Colonic mucosa (tissue), 4 donors: ENCODE data around the gene AACS. TPM values are rescaled to one million over a fixed set of nuclear protein-coding genes. Genes with fewer than 3 reads are reported as not detected.
"Not testable (repeated sequence)": the region's sequence is repeated elsewhere in the genome, so short reads cannot be mapped to it uniquely, and the experiment has no call there.

ENCODE experiments used
- DNase-seq: peaks from one replicate; pipeline ENCODE4 v3.0.0-alpha.2; 2020
- H3K27ac ChIP-seq: fragments of 200-600 bp; one replicate; pipeline ENCODE4 v1.8.0; 2021
- H3K27me3 ChIP-seq: fragments of 200-600 bp; one replicate; pipeline ENCODE4 v1.8.0; 2021
- H3K36me3 ChIP-seq: fragments of 200-600 bp; one replicate; pipeline ENCODE4 v1.8.0; 2021
- H3K4me1 ChIP-seq: fragments of 200-600 bp; one replicate; pipeline ENCODE4 v1.8.0; 2021; ENCODE audit warnings: mild to moderate bottlenecking
- H3K4me3 ChIP-seq: fragments of 200-600 bp; one replicate; pipeline ENCODE4 v1.8.0; 2021
- H3K9ac ChIP-seq, 2 donors: one replicate each; pipeline ENCODE4 v1.7.0; 2013; ENCODE audit warnings: control low read depth in 2 of 2, low read depth in 2 of 2, low read length in 2 of 2
- H3K9me3 ChIP-seq: fragments of 200-600 bp; one replicate; pipeline ENCODE4 v1.8.0; 2021
- intact Hi-C: fragments of 100-400 bp; cut with DNase I; formaldehyde crosslinking; loops from one replicate; pipeline ENCODE4 v1.14.1; 2022
- total RNA-seq, 2 donors: library from RNA; stranded (reverse); fragmentation: NEBNext Ultra II Directional in 1 of 2; extraction: Animal tissue kit (Norgen Biotek cat#: 25700) in 1 of 2; gene quantifications; one replicate each; pipeline ENCODE4 v1.2.1, GENCODE V29; 2021
- TF ChIP-seq, protein P1 (sequence below): fragments of 200-600 bp; IDR thresholded peaks from one replicate; pipeline ENCODE4 v1.8.0; 2022; ENCODE audit warnings: antibody characterized with exemption, mild to moderate bottlenecking
- donor health status: healthy.
- donor health status: DM: no; HTN: no; CAD: no.
- donor health status: DM: no; HTN: no; CAD: no.

Gene AACS
- total RNA-seq, 2 donors from 2014 or later = 50.7 to 58.1 TPM

DNA sequence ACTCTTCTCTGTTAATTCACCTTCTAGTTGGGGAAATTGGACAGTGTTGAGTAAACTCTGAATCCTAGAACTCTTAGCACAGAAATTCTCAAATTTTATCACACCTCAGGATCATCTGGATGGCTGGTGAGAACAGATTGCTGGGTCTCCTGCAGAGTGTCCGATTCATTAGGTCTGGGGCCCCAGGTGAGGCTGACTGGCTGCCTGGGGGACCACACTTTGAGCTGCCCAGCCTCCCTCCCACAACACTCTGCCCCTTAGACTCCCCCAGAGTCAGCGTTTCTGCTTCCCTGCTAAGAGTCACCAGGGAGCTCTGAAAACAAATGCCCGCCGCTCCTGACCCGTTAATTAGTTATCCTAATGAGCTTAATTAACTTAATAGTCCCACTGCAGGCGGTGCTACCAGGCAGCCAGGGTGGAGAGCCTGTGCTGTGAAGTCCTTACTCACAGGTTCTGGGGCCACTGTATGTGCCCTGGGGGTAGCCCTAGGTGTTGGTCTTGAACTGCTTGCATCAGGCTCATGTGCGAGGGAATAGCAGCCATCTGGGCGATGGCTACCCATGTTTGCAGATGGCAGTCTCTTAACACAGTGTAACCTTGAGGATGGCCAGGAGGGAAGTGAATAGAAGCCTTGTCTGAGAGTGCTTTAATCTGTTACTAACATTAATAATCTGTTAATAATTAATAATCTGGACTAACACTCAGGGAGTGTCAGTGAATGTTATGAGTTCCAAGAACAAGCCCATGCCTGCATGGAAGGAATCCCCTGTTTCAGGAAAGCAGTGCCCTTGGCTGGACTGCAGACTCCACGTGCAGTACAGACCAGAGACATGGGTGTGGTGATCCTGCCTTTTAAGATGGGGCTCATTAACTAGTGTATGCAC is 35.6 kb downstream of the AACS start:
- H3K9me3 ChIP-seq = no peaks in the 10 kb centered on the region
- no peak overlapping the region for H3K27ac ChIP-seq
- H3K36me3 ChIP-seq = no peaks in the 10 kb centered on the region
- H3K9ac ChIP-seq = no peak overlapping the region
- no peak for DNase-seq
- intact Hi-C loops = no loop called here
- no peak overlapping the region for H3K4me3 ChIP-seq
- no peaks in the 10 kb centered on the region for H3K27me3 ChIP-seq
- H3K4me1 ChIP-seq = no peaks in the 10 kb centered on the region
- TF ChIP-seq, protein P1, sequence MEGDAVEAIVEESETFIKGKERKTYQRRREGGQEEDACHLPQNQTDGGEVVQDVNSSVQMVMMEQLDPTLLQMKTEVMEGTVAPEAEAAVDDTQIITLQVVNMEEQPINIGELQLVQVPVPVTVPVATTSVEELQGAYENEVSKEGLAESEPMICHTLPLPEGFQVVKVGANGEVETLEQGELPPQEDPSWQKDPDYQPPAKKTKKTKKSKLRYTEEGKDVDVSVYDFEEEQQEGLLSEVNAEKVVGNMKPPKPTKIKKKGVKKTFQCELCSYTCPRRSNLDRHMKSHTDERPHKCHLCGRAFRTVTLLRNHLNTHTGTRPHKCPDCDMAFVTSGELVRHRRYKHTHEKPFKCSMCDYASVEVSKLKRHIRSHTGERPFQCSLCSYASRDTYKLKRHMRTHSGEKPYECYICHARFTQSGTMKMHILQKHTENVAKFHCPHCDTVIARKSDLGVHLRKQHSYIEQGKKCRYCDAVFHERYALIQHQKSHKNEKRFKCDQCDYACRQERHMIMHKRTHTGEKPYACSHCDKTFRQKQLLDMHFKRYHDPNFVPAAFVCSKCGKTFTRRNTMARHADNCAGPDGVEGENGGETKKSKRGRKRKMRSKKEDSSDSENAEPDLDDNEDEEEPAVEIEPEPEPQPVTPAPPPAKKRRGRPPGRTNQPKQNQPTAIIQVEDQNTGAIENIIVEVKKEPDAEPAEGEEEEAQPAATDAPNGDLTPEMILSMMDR = no peak

DNA sequence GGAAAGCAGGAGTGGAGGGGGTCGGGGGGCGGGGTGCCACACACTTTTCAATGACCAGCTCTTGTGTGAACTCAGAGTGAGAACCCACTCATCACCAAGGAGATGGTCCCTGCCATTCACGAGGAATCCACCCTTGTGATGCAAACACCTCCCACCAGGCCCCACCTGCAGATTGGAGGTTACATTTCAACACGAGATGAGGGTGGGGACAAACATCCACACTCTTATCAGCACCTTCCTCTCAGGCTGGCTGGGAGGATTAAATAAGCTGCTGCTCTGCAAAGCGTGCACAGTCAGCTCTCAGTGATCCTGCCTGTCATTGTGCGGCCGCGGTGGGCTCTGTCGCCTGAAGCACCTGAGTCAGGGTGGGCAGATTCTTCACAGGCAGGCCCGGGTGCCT is 39.7 kb downstream of the AACS start:
- Histone ChIP-seq H3K4me1 (no peaks in the 10 kb centered on the region), H3K36me3 (no peaks in the 10 kb centered on the region), H3K27me3 (no peaks in the 10 kb centered on the region), H3K4me3 (no peak overlapping the region), H3K27ac (no peak overlapping the region), H3K9ac (no peak overlapping the region), H3K9me3 (no peaks in the 10 kb centered on the region)
- TF ChIP-seq, protein P1 = no peak
- intact Hi-C loops = no loop called here
- no peak for DNase-seq

DNA sequence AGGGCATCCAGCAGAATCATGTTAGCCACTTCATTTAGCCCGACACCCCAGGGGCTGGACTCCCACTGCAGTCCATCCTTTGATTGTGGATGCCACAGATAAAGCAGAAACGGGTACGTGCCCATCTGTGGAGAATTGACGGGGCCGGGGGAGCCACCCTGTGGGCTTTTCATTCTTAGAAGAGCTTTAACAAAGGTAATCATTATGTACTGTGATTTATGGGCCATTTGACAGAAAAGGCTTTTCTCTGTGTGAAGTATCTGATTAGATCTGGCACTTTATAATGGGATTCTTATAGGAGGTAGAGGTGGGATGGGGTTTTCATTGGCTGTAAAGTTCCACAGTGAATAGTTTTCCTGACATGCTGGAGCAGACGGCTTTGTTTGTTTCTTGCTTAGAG is 40.4 kb downstream of the AACS start:
- Histone ChIP-seq H3K36me3 (no peaks in the 10 kb centered on the region), H3K9ac (no peak overlapping the region)
- DNase-seq = no peak

DNA sequence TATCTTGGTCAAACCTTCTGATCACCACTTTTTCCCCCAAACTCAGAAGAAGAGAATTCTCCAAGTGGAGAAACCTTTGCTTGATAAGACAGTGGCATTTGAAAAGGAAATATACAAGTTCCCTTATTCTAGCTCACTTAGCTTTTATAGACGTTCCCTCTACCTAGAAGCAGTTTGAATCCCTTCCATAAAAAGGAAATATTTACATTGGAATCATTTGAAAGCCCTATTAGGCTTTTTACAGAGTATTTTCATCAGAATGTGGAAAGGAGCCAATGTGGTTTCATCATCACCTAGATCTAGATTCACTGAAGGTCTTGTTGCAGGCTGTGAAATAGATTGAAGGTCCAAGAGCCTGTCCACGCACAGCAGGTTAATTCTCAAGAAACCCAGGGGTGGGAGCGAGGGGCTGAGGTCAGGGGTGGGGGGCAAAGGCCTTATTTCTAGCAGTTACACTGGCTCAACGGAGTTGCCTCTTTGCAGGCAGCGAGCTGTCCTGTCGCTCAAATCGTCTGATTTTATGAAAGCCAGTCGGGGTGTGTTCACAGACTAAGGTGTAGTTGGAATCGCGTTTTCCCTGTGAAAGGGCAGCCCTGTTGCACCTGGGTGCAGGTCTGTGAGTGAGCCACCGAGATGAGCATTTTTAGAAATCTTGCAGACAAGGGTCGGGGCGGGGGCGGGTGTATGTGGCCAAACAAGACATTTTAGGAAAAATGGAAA is 45.6 kb downstream of the AACS start:
- Histone ChIP-seq H3K4me3 (no peak overlapping the region), H3K36me3 (no peaks in the 10 kb centered on the region), H3K9me3 (no peaks in the 10 kb centered on the region), H3K27me3 (no peaks in the 10 kb centered on the region), H3K4me1 (peaks cover 6% of the 10 kb centered on the region), H3K27ac (peak overlapping the region; percentile 44), H3K9ac (peak overlapping the region in 1 of 2 donors; percentile 26)
- TF ChIP-seq, protein P1 = no peak
- intact Hi-C loops = no loop called here
- peak; percentile 51 for DNase-seq

More for the DNA sequence above, 40.4 kb downstream of the AACS start:
- Histone ChIP-seq H3K4me1 (no peaks in the 10 kb centered on the region), H3K9me3 (no peaks in the 10 kb centered on the region), H3K27me3 (no peaks in the 10 kb centered on the region), H3K27ac (no peak overlapping the region), H3K4me3 (no peak overlapping the region)
- intact Hi-C loops = no loop called here
- TF ChIP-seq, protein P1 = no peak

DNA sequence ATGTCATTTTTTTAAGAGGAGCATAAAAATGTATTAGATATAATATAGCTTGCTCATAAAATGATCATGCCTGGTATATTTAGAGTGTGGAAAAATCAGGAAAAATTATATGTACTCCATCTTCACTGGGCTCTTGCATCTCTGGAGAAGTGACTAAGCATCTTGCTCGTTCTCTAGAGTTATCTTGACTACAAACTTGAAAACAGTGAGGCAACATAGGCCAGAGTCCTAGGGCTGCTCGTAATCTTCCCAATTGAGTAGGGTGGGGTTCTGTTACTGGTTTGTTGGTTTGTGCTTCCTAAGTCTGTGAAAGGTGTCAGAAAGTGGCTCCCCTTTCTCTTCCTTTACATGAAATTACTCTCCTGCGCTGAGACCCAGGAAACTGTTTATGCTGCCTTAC is 46.2 kb downstream of the AACS start:
- no peak for DNase-seq
- Histone ChIP-seq H3K4me1 (peaks cover 6% of the 10 kb centered on the region), H3K36me3 (no peaks in the 10 kb centered on the region), H3K9me3 (no peaks in the 10 kb centered on the region), H3K27me3 (no peaks in the 10 kb centered on the region), H3K27ac (no peak overlapping the region), H3K9ac (no peak overlapping the region), H3K4me3 (no peak overlapping the region)
- TF ChIP-seq, protein P1 = no peak
- intact Hi-C loops = no loop called here

DNA sequence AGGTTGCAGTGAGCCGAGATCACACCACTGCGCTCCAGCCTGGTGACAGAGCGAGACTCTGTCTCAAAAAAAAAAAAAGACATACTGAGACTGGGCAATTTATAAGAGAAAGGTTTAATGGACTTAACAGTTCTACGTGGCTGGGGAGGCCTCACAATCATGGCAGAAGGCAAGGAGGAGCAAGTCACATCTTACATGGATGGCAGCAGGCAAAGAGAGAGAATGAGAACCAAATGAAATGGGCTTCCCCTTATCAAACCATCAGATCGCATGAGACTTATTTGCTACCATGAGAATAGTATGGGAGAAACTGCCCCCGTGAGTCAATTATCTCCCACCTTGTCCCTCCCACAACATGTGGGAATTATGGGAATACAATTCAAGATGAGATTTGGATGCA is 47.4 kb downstream of the AACS start:
- intact Hi-C loops, H3K9ac ChIP-seq, H3K36me3 ChIP-seq, H3K4me3 ChIP-seq, DNase-seq, H3K4me1 ChIP-seq, H3K27me3 ChIP-seq, H3K27ac ChIP-seq, H3K9me3 ChIP-seq: not testable (repeated sequence)
